Mesodermal cell (in vitro differentiated cells): ENCODE data around the gene THRB.

Experiments used
- H3K27ac ChIP-seq: 2 replicates; pipeline ENCODE4 v1.7.0; 2013; ENCODE audit warnings: mild to moderate bottlenecking, low read depth, low read length, moderate library complexity; ENCODE audit not compliant: severe bottlenecking
- H3K36me3 ChIP-seq: 2 replicates; pipeline ENCODE4 v1.7.1; 2013; ENCODE audit warnings: mild to moderate bottlenecking, low read length, moderate library complexity; ENCODE audit not compliant: control insufficient read depth, insufficient read depth
- H3K4me1 ChIP-seq: one replicate; pipeline ENCODE4 v1.7.1; 2013; ENCODE audit warnings: mild to moderate bottlenecking, low read length; ENCODE audit not compliant: insufficient read depth, control insufficient read depth, poor library complexity, severe bottlenecking
- H3K4me3 ChIP-seq: 2 replicates; pipeline ENCODE4 v1.7.0; 2013; ENCODE audit warnings: low read length, control low read depth, mild to moderate bottlenecking; ENCODE audit not compliant: insufficient read depth, poor library complexity, severe bottlenecking; ENCODE audit errors: extremely low read depth
- H3K9me3 ChIP-seq: 2 replicates; pipeline ENCODE4 v1.7.1; 2013; ENCODE audit warnings: mild to moderate bottlenecking, low read length, moderate library complexity; ENCODE audit not compliant: control insufficient read depth
- WGBS, 2 experiments: methylation state at CpG; one replicate each; pipeline ENCODE4 v1.1.5; 2013; ENCODE audit warnings: missing lambda C conversion rate in 2 of 2; ENCODE audit not compliant: insufficient coverage in 2 of 2; 5-methylcytosine and 5-hydroxymethylcytosine counted together

Gene THRB

DNA sequence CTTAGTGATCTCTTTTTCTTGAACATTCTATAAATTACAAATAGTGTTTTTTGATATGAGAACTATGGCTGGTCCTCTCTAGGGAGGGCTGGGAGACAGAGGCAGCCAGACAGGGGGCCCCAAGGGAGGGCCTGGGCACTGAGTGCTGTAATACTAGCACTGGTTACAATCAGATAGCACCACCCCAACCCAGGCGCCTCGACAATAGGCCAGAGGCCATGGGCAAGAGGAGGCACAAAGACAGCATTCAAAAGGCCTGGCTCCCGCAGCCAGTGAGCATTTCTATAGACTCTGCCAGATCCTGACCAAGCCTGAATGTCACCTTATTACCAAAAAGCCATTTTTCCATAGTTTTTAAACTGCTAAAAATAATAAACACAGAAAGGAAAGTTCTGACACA is 158.5 kb downstream of the THRB start:
- H3K27ac ChIP-seq, result no peak overlapping the region
- no peaks in the 10 kb centered on the region for H3K36me3 ChIP-seq
- H3K4me3 ChIP-seq, result no peak overlapping the region
- WGBS, 2 experiments, result 88% methylated on average over 3 of the region's 3 CpGs; no CpG with 5 or more reads in 1 of the 2 experiments
- no peaks in the 10 kb centered on the region for H3K9me3 ChIP-seq
- H3K4me1 ChIP-seq, result no peaks in the 10 kb centered on the region

DNA sequence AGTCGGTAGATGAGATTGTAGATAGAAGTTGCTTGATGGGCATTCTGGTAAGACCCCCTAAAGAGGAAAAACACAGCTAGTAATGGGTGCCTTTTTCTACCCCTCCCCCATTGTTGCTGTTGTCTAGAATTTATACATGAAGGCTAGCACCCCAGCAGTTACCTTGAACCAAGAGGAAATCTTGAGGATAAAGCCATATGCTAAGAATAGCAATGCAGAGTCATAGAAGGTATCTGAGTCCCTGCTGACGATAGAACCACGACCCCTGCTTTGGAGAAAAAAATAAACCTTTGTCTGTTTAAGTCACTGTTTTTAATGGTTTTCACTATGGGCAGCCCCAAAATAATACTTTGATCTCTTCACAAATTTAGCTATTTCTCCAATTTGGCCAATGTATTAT is 162.6 kb downstream of the THRB start:
- Histone ChIP-seq H3K9me3 (no peaks in the 10 kb centered on the region), H3K27ac (no peak overlapping the region), H3K36me3 (no peaks in the 10 kb centered on the region), H3K4me1 (no peaks in the 10 kb centered on the region), H3K4me3 (no peak overlapping the region)
- 92 to 100% methylated on average over 2 of the region's 3 CpGs for WGBS, 2 experiments

GRCh38 chr3:24323272-24323671 is 171.4 kb downstream of the THRB start:
- no peak overlapping the region for H3K4me3 ChIP-seq
- H3K4me1 ChIP-seq, result no peaks in the 10 kb centered on the region
- no peak overlapping the region for H3K27ac ChIP-seq
- no peaks in the 10 kb centered on the region for H3K36me3 ChIP-seq
- no peaks in the 10 kb centered on the region for H3K9me3 ChIP-seq

- H3K9me3 ChIP-seq, result no peaks in the 10 kb centered on the region
- no peaks in the 10 kb centered on the region for H3K4me1 ChIP-seq
- H3K27ac ChIP-seq, result no peak overlapping the region
- no peaks in the 10 kb centered on the region for H3K36me3 ChIP-seq
- H3K4me3 ChIP-seq, result no peak overlapping the region
These were observed 174.0 kb downstream of the THRB start for GRCh38 chr3:24320601-24321000.

- Histone ChIP-seq H3K27ac (no peak overlapping the region), H3K36me3 (no peaks in the 10 kb centered on the region), H3K9me3 (no peaks in the 10 kb centered on the region), H3K4me1 (no peaks in the 10 kb centered on the region), H3K4me3 (no peak overlapping the region)
- no CpG with 5 or more reads among the region's 1 CpG for WGBS, 2 experiments
These were observed 175.9 kb downstream of the THRB start for GRCh38 chr3:24318677-24319287.

- H3K9me3 ChIP-seq, result no peaks in the 10 kb centered on the region
- H3K36me3 ChIP-seq, result no peaks in the 10 kb centered on the region
- WGBS, 2 experiments, result 55 to 92% methylated on average over 2 to 4 of the region's 5 CpGs
- H3K4me1 ChIP-seq, result no peaks in the 10 kb centered on the region
- no peak overlapping the region for H3K4me3 ChIP-seq
- H3K27ac ChIP-seq, result no peak overlapping the region
These were observed 177.7 kb downstream of the THRB start for GRCh38 chr3:24316887-24317383.

DNA sequence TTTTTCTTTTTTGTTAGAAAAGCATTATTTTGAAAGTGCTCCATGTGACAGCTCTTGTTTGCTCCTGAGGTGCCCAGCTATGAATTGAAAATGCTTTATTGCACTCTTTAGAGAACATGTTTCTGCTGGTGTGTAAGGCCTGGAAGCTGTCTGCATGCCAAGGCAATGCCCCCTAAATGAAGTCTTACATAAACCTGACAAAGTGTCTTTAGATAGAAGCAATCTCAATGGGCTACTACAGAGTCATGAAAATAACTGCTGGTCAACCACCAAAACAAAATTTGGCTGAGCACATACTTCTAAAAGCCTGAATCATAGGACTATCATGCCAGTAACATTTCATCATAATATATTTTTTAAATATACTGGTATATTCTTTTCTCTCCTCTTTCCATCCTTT is 178.7 kb downstream of the THRB start:
- no peaks in the 10 kb centered on the region for H3K9me3 ChIP-seq
- H3K27ac ChIP-seq, result no peak overlapping the region
- H3K4me3 ChIP-seq, result no peak overlapping the region
- H3K4me1 ChIP-seq, result no peaks in the 10 kb centered on the region
- H3K36me3 ChIP-seq, result no peaks in the 10 kb centered on the region

DNA sequence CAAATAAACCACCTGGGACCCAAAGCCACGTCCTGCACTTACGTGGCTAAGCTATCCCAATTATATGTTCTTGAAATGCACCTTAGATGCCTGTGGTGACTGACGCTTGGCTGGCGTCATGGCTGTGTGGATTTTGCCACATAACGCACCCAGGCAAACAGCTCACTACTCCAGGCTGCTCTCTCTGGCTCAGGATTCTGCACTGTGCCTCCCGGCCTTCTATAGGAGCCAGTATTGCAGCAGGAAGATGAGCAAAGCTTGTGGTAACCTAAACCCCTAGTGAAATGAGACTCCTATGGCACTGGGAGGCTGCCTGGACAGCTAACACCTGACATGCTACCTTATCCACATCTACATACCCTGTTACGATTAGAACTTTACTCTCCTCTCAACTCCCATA is 179.3 kb downstream of the THRB start:
- Histone ChIP-seq H3K36me3 (no peaks in the 10 kb centered on the region), H3K4me3 (no peak overlapping the region), H3K27ac (no peak overlapping the region), H3K9me3 (no peaks in the 10 kb centered on the region), H3K4me1 (no peaks in the 10 kb centered on the region)
- WGBS, 2 experiments, result 92 to 96% methylated on average over 6 of the region's 7 CpGs

GRCh38 chr3:24311881-24312280 is 182.8 kb downstream of the THRB start:
- H3K4me1 ChIP-seq, result no peaks in the 10 kb centered on the region
- H3K4me3 ChIP-seq, result no peak overlapping the region
- no peak overlapping the region for H3K27ac ChIP-seq
- H3K36me3 ChIP-seq, result no peaks in the 10 kb centered on the region
- H3K9me3 ChIP-seq, result no peaks in the 10 kb centered on the region
- 90 to 100% methylated on average over 1 of the region's 2 CpGs for WGBS, 2 experiments

DNA sequence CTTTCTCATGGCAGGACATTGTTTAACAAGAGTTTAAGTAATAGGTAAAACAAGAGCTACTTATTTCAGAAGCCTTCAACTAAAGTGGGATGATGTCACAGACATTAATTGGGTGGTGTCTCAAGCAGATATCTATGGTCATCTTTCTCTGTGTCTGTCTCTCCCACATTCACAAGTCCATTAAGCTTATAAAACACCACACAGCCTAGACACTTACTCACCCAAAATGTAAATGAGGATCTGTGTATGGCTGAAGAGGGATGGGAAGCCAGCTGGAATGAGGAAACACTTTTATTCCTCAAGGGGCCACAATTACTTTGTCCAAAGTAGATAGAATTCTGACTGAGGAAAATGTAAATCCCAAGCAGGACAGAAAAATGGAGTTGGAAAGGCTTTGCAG is 183.8 kb downstream of the THRB start:
- Histone ChIP-seq H3K36me3 (no peaks in the 10 kb centered on the region), H3K4me1 (peaks cover 7% of the 10 kb centered on the region), H3K27ac (no peak overlapping the region), H3K9me3 (no peaks in the 10 kb centered on the region), H3K4me3 (no peak overlapping the region)

- Histone ChIP-seq H3K9me3 (no peaks in the 10 kb centered on the region), H3K27ac (no peak overlapping the region), H3K4me3 (no peak overlapping the region), H3K36me3 (no peaks in the 10 kb centered on the region), H3K4me1 (peaks cover 10% of the 10 kb centered on the region)
- 81 to 100% methylated on average over 1 to 3 of the region's 3 CpGs for WGBS, 2 experiments
These were observed 188.1 kb downstream of the THRB start for GRCh38 chr3:24306518-24306917.
